ENCODE results near the gene SPAM1. TPM values are rescaled to one million over a fixed set of nuclear protein-coding genes. Genes with fewer than 3 reads are reported as not detected.

Gene SPAM1
- total RNA-seq (2022; extraction: Qiagen RNA extraction), result not detected in 5 replicates

GRCh38 chr7:123924941-123925340 lies at the start of gene SPAM1:
Gene SPAM1, plus strand, starts transcription at chr7:123925241. Its CDS starts 28,330 bp downstream, at chr7:123953571.

Other genes with a start within 250 kb of the SPAM1 start
- gene WASL, start 176.2 kb upstream of the SPAM1 start, total RNA-seq (2022; extraction: Qiagen RNA extraction), result 19.2 to 24.3 TPM (median 23.0 TPM) in 5 replicates
- gene HYAL4, start 80.1 kb upstream of the SPAM1 start, total RNA-seq (2022; extraction: Qiagen RNA extraction), result not detected in 5 replicates
- gene TMEM229A, start 107.8 kb downstream of the SPAM1 start, total RNA-seq (2022; extraction: Qiagen RNA extraction), result not detected in 5 replicates

All from A549 treated with CORT108297 at 1 μM for 4 hours (cell line).